ENCODE measurements around the gene WDR46. TPM values are rescaled to one million over a fixed set of nuclear protein-coding genes. Genes with fewer than 3 reads are reported as not detected.

Gene WDR46
- total RNA-seq, 1 experiment from 2014 or later, result 90.6 TPM

GRCh38 chr6:33316603-33317418 is 27.8 kb upstream of the WDR46 start:
- H4K20me1 ChIP-seq (ENCODE audit: insufficient read depth), result no peaks in the 10 kb centered on the region
- H3K36me3 ChIP-seq (ENCODE audit: control insufficient read depth in 1 of 2, insufficient read depth in 2 of 2, low read length in 2 of 2), result peaks cover 22 to 33% of the 10 kb centered on the region in 2 experiments; a peak in 3 of 4 replicates
- H3K4me2 ChIP-seq (ENCODE audit: low read length), result peak overlapping the region; percentile 53
- H3K9me2 ChIP-seq (ENCODE audit: insufficient read depth), result no peaks in the 10 kb centered on the region
- no peak overlapping the region for H3K9ac ChIP-seq (ENCODE audit: low read length)
- ChIA-PET RAD21 (ENCODE audit: low non-redundant PET in 1 of 2, low total read pairs in 2 of 2, uncharacterized antibody in 2 of 2, unreplicated experiment in 2 of 2) (no interaction called here), POLR2A (interaction anchor here (0.6 to 2.3 kb wide), 10 partner anchors 8 to 345 kb away, joined by 3 to 13 read pairs (median 6); partner anchors contain the start of genes B3GALT4, PHF1, RGL2 and RPS18), CTCF (interaction anchor here (1.1 to 1.8 kb wide), 4 partner anchors 16 to 191 kb away, joined by 3 to 10 read pairs (median 7); partner anchors contain the start of gene RGL2)
- BruUV-seq (replicated peaks), result no TSS peak
- peak overlapping the region; percentile 15 for H3K27ac ChIP-seq (ENCODE audit: low read depth, low read length)
- no peaks in the 10 kb centered on the region for H3K9me3 ChIP-seq (ENCODE audit: control insufficient read depth in 1 of 2, insufficient read depth in 1 of 2, low read depth in 1 of 2, low read length in 2 of 2)
- H3K79me2 ChIP-seq (ENCODE audit: insufficient read depth, low read length), result peaks cover 49% of the 10 kb centered on the region
- peaks cover 44 to 73% of the 10 kb centered on the region in 2 experiments for H3K4me1 ChIP-seq (ENCODE audit: control insufficient read depth in 1 of 2, insufficient read depth in 2 of 2, low read length in 2 of 2)
- no peak overlapping the region for H2AFZ ChIP-seq (ENCODE audit: low read depth, low read length, poor library complexity, severe bottlenecking)
- H3K4me3 ChIP-seq (replicated peaks in 1 of 2; ENCODE audit: low read depth in 1 of 2, low read length in 2 of 2), result peak overlapping the region; percentile 43 to 55
- H3K27me3 ChIP-seq (ENCODE audit: insufficient read depth, low read length), result no peaks in the 10 kb centered on the region
- DNase-seq (ENCODE audit: low read depth, low spot score) (no peak), ATAC-seq (no peak)
- intact Hi-C loops (cut with micrococcal nuclease), result no loop called here
- no peak for TF ChIP-seq POLR2A (IDR thresholded peaks at IDR 0.05; ENCODE audit: borderline replicate concordance, extremely low read depth, insufficient read depth, insufficient read length)

GRCh38 chr6:33315793-33316602 is 27.0 kb upstream of the WDR46 start:
- TF ChIP-seq REST (IDR thresholded peaks at IDR 0.05; ENCODE audit: low read depth) (no peak), POLR2A (IDR thresholded peaks at IDR 0.05; ENCODE audit: borderline replicate concordance, extremely low read depth, insufficient read depth, insufficient read length) (no peak), SRF (IDR thresholded peaks at IDR 0.05; ENCODE audit: low read depth) (no peak), ATF3 (IDR thresholded peaks at IDR 0.05) (no peak), EZH2 (IDR thresholded peaks at IDR 0.05) (no peak), YY1 (IDR thresholded peaks at IDR 0.05; ENCODE audit: extremely low read depth, insufficient replicate concordance, low read depth, low read length) (no peak)
- peaks cover 22 to 28% of the 10 kb centered on the region in 2 experiments; a peak in 3 of 4 replicates for H3K36me3 ChIP-seq (ENCODE audit: control insufficient read depth in 1 of 2, insufficient read depth in 2 of 2, low read length in 2 of 2)
- peaks cover 44% of the 10 kb centered on the region for H3K79me2 ChIP-seq (ENCODE audit: insufficient read depth, low read length)
- RAD21 ChIA-PET (ENCODE audit: low non-redundant PET in 1 of 2, low total read pairs in 2 of 2, uncharacterized antibody in 2 of 2, unreplicated experiment in 2 of 2), result no interaction called here
- intact Hi-C loops (cut with micrococcal nuclease), result loop anchor here (2.0 kb wide), 1 partner anchor 17 kb away; the partner anchor contains the start of gene RGL2
- no peaks in the 10 kb centered on the region for H4K20me1 ChIP-seq (ENCODE audit: insufficient read depth)
- H3K9me2 ChIP-seq (ENCODE audit: insufficient read depth), result no peaks in the 10 kb centered on the region
- DNase-seq (ENCODE audit: low read depth, low spot score) (no peak), ATAC-seq (no peak)
- no peak overlapping the region for H3K9ac ChIP-seq (ENCODE audit: low read length)
- H3K9me3 ChIP-seq (ENCODE audit: control insufficient read depth in 1 of 2, insufficient read depth in 1 of 2, low read depth in 1 of 2, low read length in 2 of 2), result no peaks in the 10 kb centered on the region
- no peak overlapping the region for H2AFZ ChIP-seq (ENCODE audit: low read depth, low read length, poor library complexity, severe bottlenecking)
- peaks cover 43 to 64% of the 10 kb centered on the region in 2 experiments for H3K4me1 ChIP-seq (ENCODE audit: control insufficient read depth in 1 of 2, insufficient read depth in 2 of 2, low read length in 2 of 2)
- peak overlapping the region; percentile 89; the same call in 1 of the 2 replicates for H3K27ac ChIP-seq (ENCODE audit: low read depth, low read length)
- no peak overlapping the region for H3K4me2 ChIP-seq (ENCODE audit: low read length)
- CTCF ChIA-PET, result no interaction called here
- no peak overlapping the region for H3K4me3 ChIP-seq (replicated peaks in 1 of 2; ENCODE audit: low read depth in 1 of 2, low read length in 2 of 2)
- POLR2A ChIA-PET, result interaction anchor here (2.3 kb wide), 1 partner anchor 39 kb away, joined by 8 read pairs; the partner anchor contains the start of gene B3GALT4
- no TSS peak for BruUV-seq (replicated peaks)
- no peaks in the 10 kb centered on the region for H3K27me3 ChIP-seq (ENCODE audit: insufficient read depth, low read length)

All from HCT116 (cell line).